ENCODE data around the gene AMMECR1. TPM values are rescaled to one million over a fixed set of nuclear protein-coding genes. Genes with fewer than 3 reads are reported as not detected.

Gene AMMECR1
- total and polyA plus RNA-seq, 2 experiments from 2014 or later = 16.9 to 32.5 TPM

DNA sequence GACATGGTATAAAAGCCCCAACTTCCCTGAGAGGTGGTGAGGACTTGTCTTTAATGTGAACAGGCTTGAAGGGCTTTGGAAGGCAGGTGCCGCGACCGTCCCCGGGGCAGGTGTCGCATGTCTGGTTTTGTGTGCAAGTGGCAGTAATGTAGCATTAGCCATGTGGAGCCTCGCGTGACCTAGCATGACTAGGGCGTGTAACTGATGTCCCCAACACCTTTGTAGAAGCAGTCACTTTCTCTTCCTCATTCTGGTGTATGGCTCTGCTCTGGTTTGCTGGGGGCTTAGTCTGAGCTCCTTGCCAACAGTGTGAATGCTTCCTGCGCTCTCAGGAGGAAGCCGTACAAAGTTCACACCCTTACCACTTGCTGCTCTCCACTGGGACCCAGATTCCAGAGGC, 145.7 kb downstream of the AMMECR1 start:
- Histone ChIP-seq H3K4me1 (ENCODE audit: insufficient read depth) (no peaks in the 10 kb centered on the region), H3K27ac (ENCODE audit: low read depth) (no peak overlapping the region), H3K79me2 (replicated peaks; ENCODE audit: insufficient read depth) (no peaks in the 10 kb centered on the region), H3K4me3 (no peak overlapping the region), H4K20me1 (replicated peaks; ENCODE audit: insufficient read depth) (no peaks in the 10 kb centered on the region), H3F3A (replicated peaks; ENCODE audit: low read depth) (no peaks in the 10 kb centered on the region), H2AFZ (no peak overlapping the region), H3K4me2 (no peak overlapping the region), H3K27me3 (ENCODE audit: insufficient read depth) (no peaks in the 10 kb centered on the region), H3K36me3 (ENCODE audit: insufficient read depth) (no peaks in the 10 kb centered on the region), H3K9me2 (ENCODE audit: insufficient read depth) (no peaks in the 10 kb centered on the region)
- peaks cover 5% of the 10 kb centered on the region; the same call in 2 of the 3 replicates for H3K4me1 Mint-ChIP-seq
- no peak for ATAC-seq
- H3K9me3 Mint-ChIP-seq = no peaks in the 10 kb centered on the region; the same call in 2 of the 3 replicates
- H3K4me3 Mint-ChIP-seq = no peak overlapping the region
- TF ChIP-seq, protein P1, sequence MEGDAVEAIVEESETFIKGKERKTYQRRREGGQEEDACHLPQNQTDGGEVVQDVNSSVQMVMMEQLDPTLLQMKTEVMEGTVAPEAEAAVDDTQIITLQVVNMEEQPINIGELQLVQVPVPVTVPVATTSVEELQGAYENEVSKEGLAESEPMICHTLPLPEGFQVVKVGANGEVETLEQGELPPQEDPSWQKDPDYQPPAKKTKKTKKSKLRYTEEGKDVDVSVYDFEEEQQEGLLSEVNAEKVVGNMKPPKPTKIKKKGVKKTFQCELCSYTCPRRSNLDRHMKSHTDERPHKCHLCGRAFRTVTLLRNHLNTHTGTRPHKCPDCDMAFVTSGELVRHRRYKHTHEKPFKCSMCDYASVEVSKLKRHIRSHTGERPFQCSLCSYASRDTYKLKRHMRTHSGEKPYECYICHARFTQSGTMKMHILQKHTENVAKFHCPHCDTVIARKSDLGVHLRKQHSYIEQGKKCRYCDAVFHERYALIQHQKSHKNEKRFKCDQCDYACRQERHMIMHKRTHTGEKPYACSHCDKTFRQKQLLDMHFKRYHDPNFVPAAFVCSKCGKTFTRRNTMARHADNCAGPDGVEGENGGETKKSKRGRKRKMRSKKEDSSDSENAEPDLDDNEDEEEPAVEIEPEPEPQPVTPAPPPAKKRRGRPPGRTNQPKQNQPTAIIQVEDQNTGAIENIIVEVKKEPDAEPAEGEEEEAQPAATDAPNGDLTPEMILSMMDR (conservative IDR thresholded peaks at IDR 0.05; ENCODE audit: low read depth in 2 of 2) = no peak
- TF ChIP-seq JUNB (IDR thresholded peaks at IDR 0.05; ENCODE audit: unreplicated experiment) (no peak), STAT1 (IDR thresholded peaks at IDR 0.05; ENCODE audit: unreplicated experiment) (no peak)
- no peak for DNase-seq (ENCODE audit: low spot score)
- H3K27ac Mint-ChIP-seq = no peak overlapping the region
- no peaks in the 10 kb centered on the region; the same call in 1 of the 3 replicates for H3K36me3 Mint-ChIP-seq (ENCODE audit: low read depth)
- H3K27me3 Mint-ChIP-seq (ENCODE audit: insufficient read depth, low read depth, poor library complexity) = peaks cover 5% of the 10 kb centered on the region

DNA sequence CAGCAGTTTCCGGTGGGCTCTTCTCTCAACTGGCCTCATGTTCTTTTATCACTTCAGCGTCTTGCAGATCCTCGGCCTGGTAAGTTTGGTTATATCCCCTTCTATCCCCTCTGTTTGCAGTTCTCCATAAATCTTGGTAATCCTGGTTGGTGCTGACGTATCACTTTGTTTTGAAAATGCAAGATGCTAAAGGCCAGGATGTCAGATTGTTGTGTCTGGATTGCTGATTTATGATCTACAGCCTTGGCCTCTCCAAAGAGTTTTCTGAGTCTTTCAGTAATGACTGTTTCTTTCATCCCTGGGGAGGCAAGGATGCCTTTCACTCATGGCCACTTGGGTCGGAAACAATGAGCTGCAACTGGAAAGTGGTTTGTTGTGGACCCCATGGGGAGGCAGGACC, 146.4 kb downstream of the AMMECR1 start:
- H2AFZ ChIP-seq = no peak overlapping the region
- no peaks in the 10 kb centered on the region for H3K27me3 ChIP-seq (ENCODE audit: insufficient read depth)
- Mint-ChIP-seq H3K4me3 (no peak overlapping the region), H3K27me3 (ENCODE audit: insufficient read depth, low read depth, poor library complexity) (peaks cover 5% of the 10 kb centered on the region), H3K9me3 (no peaks in the 10 kb centered on the region; the same call in 2 of the 3 replicates), H3K4me1 (peaks cover 5% of the 10 kb centered on the region; the same call in 2 of the 3 replicates), H3K36me3 (ENCODE audit: low read depth) (no peaks in the 10 kb centered on the region; the same call in 1 of the 3 replicates), H3K27ac (no peak overlapping the region)
- DNase-seq (ENCODE audit: low spot score) (no peak), ATAC-seq (no peak)
- H3K79me2 ChIP-seq (replicated peaks; ENCODE audit: insufficient read depth) = no peaks in the 10 kb centered on the region
- no peaks in the 10 kb centered on the region for H3K9me2 ChIP-seq (ENCODE audit: insufficient read depth)
- no peaks in the 10 kb centered on the region for H3K4me1 ChIP-seq (ENCODE audit: insufficient read depth)
- H3K4me2 ChIP-seq = no peak overlapping the region
- no peak overlapping the region for H3K4me3 ChIP-seq
- H3K36me3 ChIP-seq (ENCODE audit: insufficient read depth) = no peaks in the 10 kb centered on the region
- no peaks in the 10 kb centered on the region for H3F3A ChIP-seq (replicated peaks; ENCODE audit: low read depth)
- H4K20me1 ChIP-seq (replicated peaks; ENCODE audit: insufficient read depth) = no peaks in the 10 kb centered on the region
- H3K27ac ChIP-seq (ENCODE audit: low read depth) = no peak overlapping the region
- TF ChIP-seq CREB1 (CRISPR knock-in tag; IDR thresholded peaks at IDR 0.05; ENCODE audit: low read depth) = no peak
- TF ChIP-seq ZNF331 (CRISPR knock-in tag; IDR thresholded peaks at IDR 0.05; ENCODE audit: low read depth) = no peak
- TF ChIP-seq, protein P2, sequence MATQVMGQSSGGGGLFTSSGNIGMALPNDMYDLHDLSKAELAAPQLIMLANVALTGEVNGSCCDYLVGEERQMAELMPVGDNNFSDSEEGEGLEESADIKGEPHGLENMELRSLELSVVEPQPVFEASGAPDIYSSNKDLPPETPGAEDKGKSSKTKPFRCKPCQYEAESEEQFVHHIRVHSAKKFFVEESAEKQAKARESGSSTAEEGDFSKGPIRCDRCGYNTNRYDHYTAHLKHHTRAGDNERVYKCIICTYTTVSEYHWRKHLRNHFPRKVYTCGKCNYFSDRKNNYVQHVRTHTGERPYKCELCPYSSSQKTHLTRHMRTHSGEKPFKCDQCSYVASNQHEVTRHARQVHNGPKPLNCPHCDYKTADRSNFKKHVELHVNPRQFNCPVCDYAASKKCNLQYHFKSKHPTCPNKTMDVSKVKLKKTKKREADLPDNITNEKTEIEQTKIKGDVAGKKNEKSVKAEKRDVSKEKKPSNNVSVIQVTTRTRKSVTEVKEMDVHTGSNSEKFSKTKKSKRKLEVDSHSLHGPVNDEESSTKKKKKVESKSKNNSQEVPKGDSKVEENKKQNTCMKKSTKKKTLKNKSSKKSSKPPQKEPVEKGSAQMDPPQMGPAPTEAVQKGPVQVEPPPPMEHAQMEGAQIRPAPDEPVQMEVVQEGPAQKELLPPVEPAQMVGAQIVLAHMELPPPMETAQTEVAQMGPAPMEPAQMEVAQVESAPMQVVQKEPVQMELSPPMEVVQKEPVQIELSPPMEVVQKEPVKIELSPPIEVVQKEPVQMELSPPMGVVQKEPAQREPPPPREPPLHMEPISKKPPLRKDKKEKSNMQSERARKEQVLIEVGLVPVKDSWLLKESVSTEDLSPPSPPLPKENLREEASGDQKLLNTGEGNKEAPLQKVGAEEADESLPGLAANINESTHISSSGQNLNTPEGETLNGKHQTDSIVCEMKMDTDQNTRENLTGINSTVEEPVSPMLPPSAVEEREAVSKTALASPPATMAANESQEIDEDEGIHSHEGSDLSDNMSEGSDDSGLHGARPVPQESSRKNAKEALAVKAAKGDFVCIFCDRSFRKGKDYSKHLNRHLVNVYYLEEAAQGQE (IDR thresholded peaks at IDR 0.05; ENCODE audit: unreplicated experiment) = no peak
- no peak for TF ChIP-seq NANOG (IDR thresholded peaks at IDR 0.05; ENCODE audit: borderline replicate concordance)
- TF ChIP-seq, protein P1 (conservative IDR thresholded peaks at IDR 0.05; ENCODE audit: low read depth in 2 of 2) = no peak
- TF ChIP-seq, protein P3, sequence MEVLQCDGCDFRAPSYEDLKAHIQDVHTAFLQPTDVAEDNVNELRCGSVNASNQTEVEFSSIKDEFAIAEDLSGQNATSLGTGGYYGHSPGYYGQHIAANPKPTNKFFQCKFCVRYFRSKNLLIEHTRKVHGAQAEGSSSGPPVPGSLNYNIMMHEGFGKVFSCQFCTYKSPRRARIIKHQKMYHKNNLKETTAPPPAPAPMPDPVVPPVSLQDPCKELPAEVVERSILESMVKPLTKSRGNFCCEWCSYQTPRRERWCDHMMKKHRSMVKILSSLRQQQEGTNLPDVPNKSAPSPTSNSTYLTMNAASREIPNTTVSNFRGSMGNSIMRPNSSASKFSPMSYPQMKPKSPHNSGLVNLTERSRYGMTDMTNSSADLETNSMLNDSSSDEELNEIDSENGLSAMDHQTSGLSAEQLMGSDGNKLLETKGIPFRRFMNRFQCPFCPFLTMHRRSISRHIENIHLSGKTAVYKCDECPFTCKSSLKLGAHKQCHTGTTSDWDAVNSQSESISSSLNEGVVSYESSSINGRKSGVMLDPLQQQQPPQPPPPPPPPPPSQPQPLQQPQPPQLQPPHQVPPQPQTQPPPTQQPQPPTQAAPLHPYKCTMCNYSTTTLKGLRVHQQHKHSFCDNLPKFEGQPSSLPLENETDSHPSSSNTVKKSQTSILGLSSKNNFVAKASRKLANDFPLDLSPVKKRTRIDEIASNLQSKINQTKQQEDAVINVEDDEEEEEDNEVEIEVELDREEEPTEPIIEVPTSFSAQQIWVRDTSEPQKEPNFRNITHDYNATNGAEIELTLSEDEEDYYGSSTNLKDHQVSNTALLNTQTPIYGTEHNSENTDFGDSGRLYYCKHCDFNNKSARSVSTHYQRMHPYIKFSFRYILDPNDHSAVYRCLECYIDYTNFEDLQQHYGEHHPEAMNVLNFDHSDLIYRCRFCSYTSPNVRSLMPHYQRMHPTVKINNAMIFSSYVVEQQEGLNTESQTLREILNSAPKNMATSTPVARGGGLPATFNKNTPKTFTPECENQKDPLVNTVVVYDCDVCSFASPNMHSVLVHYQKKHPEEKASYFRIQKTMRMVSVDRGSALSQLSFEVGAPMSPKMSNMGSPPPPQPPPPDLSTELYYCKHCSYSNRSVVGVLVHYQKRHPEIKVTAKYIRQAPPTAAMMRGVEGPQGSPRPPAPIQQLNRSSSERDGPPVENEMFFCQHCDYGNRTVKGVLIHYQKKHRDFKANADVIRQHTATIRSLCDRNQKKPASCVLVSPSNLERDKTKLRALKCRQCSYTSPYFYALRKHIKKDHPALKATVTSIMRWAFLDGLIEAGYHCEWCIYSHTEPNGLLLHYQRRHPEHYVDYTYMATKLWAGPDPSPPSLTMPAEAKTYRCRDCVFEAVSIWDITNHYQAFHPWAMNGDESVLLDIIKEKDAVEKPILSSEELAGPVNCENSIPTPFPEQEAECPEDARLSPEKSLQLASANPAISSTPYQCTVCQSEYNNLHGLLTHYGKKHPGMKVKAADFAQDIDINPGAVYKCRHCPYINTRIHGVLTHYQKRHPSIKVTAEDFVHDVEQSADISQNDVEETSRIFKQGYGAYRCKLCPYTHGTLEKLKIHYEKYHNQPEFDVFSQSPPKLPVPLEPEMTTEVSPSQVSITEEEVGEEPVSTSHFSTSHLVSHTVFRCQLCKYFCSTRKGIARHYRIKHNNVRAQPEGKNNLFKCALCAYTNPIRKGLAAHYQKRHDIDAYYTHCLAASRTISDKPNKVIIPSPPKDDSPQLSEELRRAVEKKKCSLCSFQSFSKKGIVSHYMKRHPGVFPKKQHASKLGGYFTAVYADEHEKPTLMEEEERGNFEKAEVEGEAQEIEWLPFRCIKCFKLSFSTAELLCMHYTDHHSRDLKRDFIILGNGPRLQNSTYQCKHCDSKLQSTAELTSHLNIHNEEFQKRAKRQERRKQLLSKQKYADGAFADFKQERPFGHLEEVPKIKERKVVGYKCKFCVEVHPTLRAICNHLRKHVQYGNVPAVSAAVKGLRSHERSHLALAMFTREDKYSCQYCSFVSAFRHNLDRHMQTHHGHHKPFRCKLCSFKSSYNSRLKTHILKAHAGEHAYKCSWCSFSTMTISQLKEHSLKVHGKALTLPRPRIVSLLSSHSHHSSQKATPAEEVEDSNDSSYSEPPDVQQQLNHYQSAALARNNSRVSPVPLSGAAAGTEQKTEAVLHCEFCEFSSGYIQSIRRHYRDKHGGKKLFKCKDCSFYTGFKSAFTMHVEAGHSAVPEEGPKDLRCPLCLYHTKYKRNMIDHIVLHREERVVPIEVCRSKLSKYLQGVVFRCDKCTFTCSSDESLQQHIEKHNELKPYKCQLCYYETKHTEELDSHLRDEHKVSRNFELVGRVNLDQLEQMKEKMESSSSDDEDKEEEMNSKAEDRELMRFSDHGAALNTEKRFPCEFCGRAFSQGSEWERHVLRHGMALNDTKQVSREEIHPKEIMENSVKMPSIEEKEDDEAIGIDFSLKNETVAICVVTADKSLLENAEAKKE (CRISPR knock-in tag; IDR thresholded peaks at IDR 0.05) = no peak

Measured in GM23338 (cell line).